Measurements from ENCODE around the gene TYK2.

The TYK2 gene

GRCh38 chr19:10416380-10417257 lies 36.2 kb upstream of the TYK2 start (continued):
- TF ChIP-seq ZNF280D (tag by site-specific recombination; IDR thresholded peaks at IDR 0.05) (peak; percentile 98), ZNF596 (tag by site-specific recombination; IDR thresholded peaks at IDR 0.05) (no peak), ZNF211 (tag by site-specific recombination; IDR thresholded peaks at IDR 0.05; ENCODE audit: low read depth) (no peak), ZNF19 (tag by site-specific recombination; IDR thresholded peaks at IDR 0.05; ENCODE audit: low read depth) (no peak), YY2 (tag by site-specific recombination; IDR thresholded peaks at IDR 0.05) (peak; percentile 65), INSM2 (tag by site-specific recombination; IDR thresholded peaks at IDR 0.05) (peak; percentile 91), ZNF398 (tag by site-specific recombination; IDR thresholded peaks at IDR 0.05) (peak; percentile 82), ZNF132 (tag by site-specific recombination; IDR thresholded peaks at IDR 0.05; ENCODE audit: borderline replicate concordance) (no peak), ZBTB10 (tag by site-specific recombination; IDR thresholded peaks at IDR 0.05) (peak; percentile 96), ZNF843 (tag by site-specific recombination; IDR thresholded peaks at IDR 0.05) (peak; percentile 94), PRDM2 (tag by site-specific recombination; IDR thresholded peaks at IDR 0.05; ENCODE audit: borderline replicate concordance) (peak; percentile 80; the same call in 1 of the 2 replicates), ZNF112 (tag by site-specific recombination; IDR thresholded peaks at IDR 0.05) (no peak), ZNF148 (tag by site-specific recombination; IDR thresholded peaks at IDR 0.05; ENCODE audit: borderline replicate concordance) (peak; percentile 90), ZNF146 (tag by site-specific recombination; IDR thresholded peaks at IDR 0.05) (peak; percentile 78), ZNF624 (tag by site-specific recombination; IDR thresholded peaks at IDR 0.05) (no peak), ATF2 (tag by site-specific recombination; IDR thresholded peaks at IDR 0.05; ENCODE audit: low read depth) (peak; percentile 100), ZNF530 (tag by site-specific recombination; IDR thresholded peaks at IDR 0.05; ENCODE audit: low read depth) (no peak), ZFHX2 (tag by site-specific recombination; conservative IDR thresholded peaks at IDR 0.05) (peak; percentile 95)

Measured in HEK293 (cell line).